GM12878 (cell line): ENCODE measurements around the gene TIMD4. TPM values are rescaled to one million over a fixed set of nuclear protein-coding genes. Genes with fewer than 3 reads are reported as not detected.
A peak's percentile ranks its signal among the peaks of the same experiment; 100 is the strongest.

Experiments used
- ATAC-seq: fragments of 200-7000 bp; cut with Tn5 transposase; 3 replicates; pipeline ENCODE4 v1.9.1; 2020; ENCODE audit warnings: mild to moderate bottlenecking, moderate library complexity
- BruUV-seq: library from RNA; stranded (reverse); fragments of 400-500 nt; replicated peaks from 2 replicates; lab custom pipeline; 2021; lab: Mats Ljungman, UMichigan
- CTCF ChIA-PET: fragments of 300-600 bp; sonication (Branson Sonifier 250); formaldehyde crosslinking; extraction: SDS; loops from one replicate; lab custom pipeline; 2021; ENCODE audit warnings: inconsistent platforms; lab: Yijun Ruan, JAX
- POLR2A ChIA-PET: fragments of 350-600 bp; formaldehyde crosslinking; extraction: SDS; loops from one replicate; lab custom pipeline; 2021; ENCODE audit warnings: inconsistent platforms; lab: Charles Lee
- RAD21 ChIA-PET: fragments of 300-600 bp; sonication (Branson Sonifier 250); formaldehyde crosslinking; loops from one replicate; lab custom pipeline; 2023; ENCODE audit warnings: antibody characterized with exemption; ENCODE audit not compliant: unreplicated experiment; lab: Charles Lee
- SMC1A ChIA-PET: fragments of 300-600 bp; sonication (Branson Sonifier 250); formaldehyde crosslinking; loops from one replicate; lab custom pipeline; 2023; ENCODE audit not compliant: unreplicated experiment, uncharacterized antibody; lab: Charles Lee
- DNase-seq: peaks from one replicate; pipeline ENCODE4 v3.0.0-alpha.2; 2011; ENCODE audit warnings: low read depth, low spot score
- FAIRE-seq: peaks from 3 replicates; lab custom pipeline; 2011; peaks lifted over from hg19 to GRCh38; lab: Jason Lieb, UNC
- H2AFZ ChIP-seq: 2 replicates; pipeline ENCODE4 v1.6.0; 2011; ENCODE audit warnings: low read depth, low read length, control low read depth; ENCODE audit not compliant: control insufficient read depth
- H3K27ac ChIP-seq: 2 replicates; pipeline ENCODE4 v1.5.1; 2011; ENCODE audit warnings: control low read depth; ENCODE audit not compliant: control insufficient read depth, insufficient read depth
- H3K27me3 ChIP-seq, 2 experiments: replicated peaks in 1 of 2; 2 replicates each; pipeline versions ENCODE4 v1.6.0 to v1.6.1; 2011; ENCODE audit warnings: low read length in 1 of 2; ENCODE audit not compliant: control insufficient read depth in 2 of 2, insufficient read depth in 2 of 2
- H3K36me3 ChIP-seq, 2 experiments: 2 replicates each; pipeline ENCODE4 v1.5.1; 2011; ENCODE audit warnings: low read length in 1 of 2; ENCODE audit not compliant: control insufficient read depth in 2 of 2, insufficient read depth in 2 of 2
- H3K4me1 ChIP-seq: 2 replicates; pipeline ENCODE4 v1.6.1; 2011; ENCODE audit warnings: mild to moderate bottlenecking, low read length, moderate library complexity, mixed read lengths; ENCODE audit not compliant: control insufficient read depth, insufficient read depth
- H3K4me2 ChIP-seq: 2 replicates; pipeline ENCODE4 v1.6.0; 2011; ENCODE audit warnings: control low read depth; ENCODE audit not compliant: control insufficient read depth, insufficient read depth
- H3K4me3 ChIP-seq: fragments of 200-600 bp; sonication (generic); 2 replicates; pipeline ENCODE4 v1.5.1; 2016
- H3K79me2 ChIP-seq: 2 replicates; pipeline ENCODE4 v1.6.0; 2011; ENCODE audit warnings: low read length; ENCODE audit not compliant: control insufficient read depth, insufficient read depth
- H3K9ac ChIP-seq: 2 replicates; pipeline ENCODE4 v1.8.0; 2011; ENCODE audit warnings: low read length, control low read depth, mixed read lengths; ENCODE audit not compliant: control insufficient read depth, insufficient read depth
- H3K9me3 ChIP-seq: replicated peaks from 3 replicates; pipeline ENCODE4 v1.5.1; 2011; ENCODE audit warnings: mild to moderate bottlenecking, low read length; ENCODE audit not compliant: control insufficient read depth, insufficient read depth
- H4K20me1 ChIP-seq: 2 replicates; pipeline ENCODE4 v1.6.0; 2011; ENCODE audit not compliant: control insufficient read depth, insufficient read depth
- CHD4 ChIP-seq: fragments of 200-600 bp; sonication (generic); IDR thresholded peaks from 2 replicates; pipeline ENCODE4 v1.6.1; 2016; ENCODE audit warnings: mild to moderate bottlenecking
- RELA ChIP-seq: fragments of 450-650 bp; IDR thresholded peaks from 2 replicates; pipeline ENCODE4 v1.8.0; 2014; ENCODE audit warnings: borderline replicate concordance; ENCODE audit not compliant: partially characterized antibody
- SP1 ChIP-seq: IDR thresholded peaks from one replicate; pipeline ENCODE4 v1.6.1; 2011; ENCODE audit warnings: low read depth, low read length
- SRF ChIP-seq, 2 experiments: IDR thresholded peaks; 2 replicates each; pipeline ENCODE4 v1.6.1; 2011; ENCODE audit warnings: low read depth in 2 of 2, low read length in 2 of 2, mild to moderate bottlenecking in 1 of 2, moderate library complexity in 1 of 2
- ZNF217 ChIP-seq: fragments of 450-650 bp; IDR thresholded peaks from 2 replicates; pipeline ENCODE4 v1.6.1; 2017; ENCODE audit warnings: antibody characterized with exemption, mild to moderate bottlenecking
- WGBS: methylation state at CpG from one replicate; pipeline ENCODE4 v1.1.6; 2016; ENCODE audit warnings: low lambda C conversion rate; ENCODE audit not compliant: insufficient replicate concordance, insufficient coverage; ENCODE audit errors: missing lambda C conversion rate; 5-methylcytosine and 5-hydroxymethylcytosine counted together
- in situ Hi-C: fragments of 300-500 bp; cut with MboI; formaldehyde crosslinking; loops from 9 replicates; pipeline ENCODE4 v1.14.3; 2018; ENCODE audit warnings: mixed read lengths
- intact Hi-C: fragments of 100-400 bp; cut with micrococcal nuclease; formaldehyde crosslinking; loops from one replicate; pipeline ENCODE4 v1.14.2; 2022; ENCODE audit not compliant: unreplicated experiment
- polyA plus RNA-seq, 11 experiments: library from polyadenylated mRNA; depleted of rRNA in 4 of 11; unstranded in 6 of 11; stranded (reverse) in 5 of 11; fragments of >200 nt; fragmentation: Nextera tagmentation in 4 of 11; fragmentation: Illumina TruSeq in 1 of 11; extraction: Ambion mirVana in 4 of 11; extraction: Trizol in 1 of 11; gene quantifications; 1 replicate in 1 of 11; 2 replicates in 10 of 11; pipeline versions ENCODE4 v1.2.1 to v1.2.3, GENCODE V29; 2011 to 2016; ENCODE audit warnings: inconsistent platforms in 2 of 11, missing spikeins in 2 of 11, low read depth in 1 of 11
- total RNA-seq, 4 experiments: library from RNA; depleted of rRNA in 3 of 4; stranded (reverse); fragments of >200 nt in 3 of 4; fragmentation: Illumina TruSeq in 1 of 4; extraction: Trizol in 1 of 4; gene quantifications; 2 replicates each; pipeline versions ENCODE4 v1.2.1 to v1.2.3, GENCODE V29; 2013 to 2021
- TF ChIP-seq, protein P1 (sequence below): IDR thresholded peaks from 2 replicates; pipeline ENCODE4 v1.6.1; 2012; ENCODE audit warnings: low read depth, low read length, improper control_type of control experiment

The TIMD4 gene
- total and polyA plus RNA-seq, 10 of the 15 experiments (the other 5 are each of a cell fraction or from before 2014, with no cell fraction given), result 1.3 to 15.4 (median 5.3) TPM

DNA sequence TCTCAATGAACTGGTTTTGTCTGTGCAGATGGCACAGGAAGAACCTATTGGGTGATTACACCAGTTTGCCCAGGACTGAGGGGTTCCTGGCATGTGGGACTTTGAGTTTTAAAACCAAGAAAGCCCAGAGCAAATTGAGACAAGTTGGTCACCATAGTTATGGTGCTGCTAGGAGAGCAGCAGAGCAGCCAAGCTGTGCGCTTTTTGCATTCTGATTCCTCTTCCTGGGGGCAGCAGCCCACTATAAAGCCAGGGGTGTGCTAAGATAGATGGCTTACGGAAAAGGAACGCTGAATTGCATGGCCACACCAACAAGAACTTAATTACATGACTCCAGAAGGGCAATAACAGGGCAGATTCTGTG lies 49.7 kb downstream of the TIMD4 start (continued):
- TF ChIP-seq, protein P1, sequence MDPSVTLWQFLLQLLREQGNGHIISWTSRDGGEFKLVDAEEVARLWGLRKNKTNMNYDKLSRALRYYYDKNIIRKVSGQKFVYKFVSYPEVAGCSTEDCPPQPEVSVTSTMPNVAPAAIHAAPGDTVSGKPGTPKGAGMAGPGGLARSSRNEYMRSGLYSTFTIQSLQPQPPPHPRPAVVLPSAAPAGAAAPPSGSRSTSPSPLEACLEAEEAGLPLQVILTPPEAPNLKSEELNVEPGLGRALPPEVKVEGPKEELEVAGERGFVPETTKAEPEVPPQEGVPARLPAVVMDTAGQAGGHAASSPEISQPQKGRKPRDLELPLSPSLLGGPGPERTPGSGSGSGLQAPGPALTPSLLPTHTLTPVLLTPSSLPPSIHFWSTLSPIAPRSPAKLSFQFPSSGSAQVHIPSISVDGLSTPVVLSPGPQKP, result no peak
- no peak for TF ChIP-seq RELA
- no peak for TF ChIP-seq SRF (IDR thresholded peaks at IDR 0.05; ENCODE audit: low read depth in 2 of 2, low read length in 2 of 2)

DNA sequence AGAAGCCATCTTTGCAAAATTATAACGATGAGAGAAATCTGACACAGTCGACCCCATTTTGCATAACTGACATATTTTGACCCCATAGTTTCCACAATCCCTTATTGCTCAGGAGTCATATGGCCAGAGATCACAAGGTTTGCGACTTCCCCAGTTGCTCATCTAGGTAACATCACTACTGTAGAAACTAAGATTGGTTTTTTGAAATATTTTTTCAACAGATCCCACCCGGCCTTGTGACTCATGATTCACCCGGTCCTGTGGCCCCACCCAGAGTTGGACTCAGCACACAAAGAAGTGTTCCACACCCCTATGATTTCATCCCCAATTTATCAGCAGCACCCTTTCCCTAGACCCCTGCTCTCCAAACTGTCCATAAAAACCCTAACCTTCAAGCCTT lies 50.2 kb downstream of the TIMD4 start:
- Histone ChIP-seq H2AFZ (no peak overlapping the region), H3K27me3 (no peaks in the 10 kb centered on the region), H3K79me2 (no peaks in the 10 kb centered on the region), H3K4me2 (peak overlapping the region; percentile 96; the same call in 1 of the 2 replicates), H3K27ac (peak overlapping the region; percentile 89; the same call in 1 of the 2 replicates), H3K36me3 (no peaks in the 10 kb centered on the region), H3K4me1 (peaks cover 17% of the 10 kb centered on the region), H3K9ac (no peak overlapping the region), H3K4me3 (no peak overlapping the region), H3K9me3 (no peaks in the 10 kb centered on the region), H4K20me1 (no peaks in the 10 kb centered on the region)
- TF ChIP-seq CHD4, result no peak
- TF ChIP-seq ZNF217, result no peak
- TF ChIP-seq SP1, result no peak
- no TSS peak for BruUV-seq
- in situ Hi-C loops, result no loop called here
- WGBS, result 83% methylated on average over 5 of the region's 5 CpGs
- RAD21 ChIA-PET, result interaction anchor here (1.7 kb wide), 1 partner anchor 359 kb away, joined by 3 read pairs; no protein-coding TSS in a partner anchor
- ATAC-seq (no peak), FAIRE-seq (no peak), DNase-seq (no peak)
- POLR2A ChIA-PET, result no interaction called here
- SMC1A ChIA-PET, result interaction anchor here (1.0 to 11.8 kb wide), 4 partner anchors 19 to 70 kb away, joined by 3 to 228 read pairs (median 40); no protein-coding TSS in a partner anchor
- intact Hi-C loops, result loop anchor here (10.0 kb wide), 1 partner anchor 682 kb away; no protein-coding TSS in a partner anchor
- CTCF ChIA-PET, result interaction anchor here (2.2 kb wide), 1 partner anchor 18 kb away, joined by 5 read pairs; no protein-coding TSS in a partner anchor
